Measurements from ENCODE around the gene MGA. TPM values are rescaled to one million over a fixed set of nuclear protein-coding genes. Genes with fewer than 3 reads are reported as not detected.

MGA gene
- 111 TPM for total RNA-seq

GRCh38 chr15:41660235-41661077 is at the start of gene MGA:
Gene MGA (plus strand): TSS chr15:41660405.

GRCh38 chr15:41774062-41774881 is 114.1 kb downstream of the MGA start, which contains the start of gene MAPKBP1:
Gene MAPKBP1 (plus strand): TSS chr15:41774484. CDS start chr15:41775276, 792 bp downstream.

Small RNA genes within 50 kb of the gene (small RNA-seq; reads per million reads assigned to genes)
- not detected for gene MIR626 (ENCODE audit: low replicate concordance)

Other genes starting within 250 kb of the MGA start
- gene RTF1, start 243.3 kb upstream of the MGA start, total RNA-seq = 61.7 TPM
- gene ITPKA, start 166.5 kb upstream of the MGA start, total RNA-seq = 1.3 TPM
- gene LTK, start 146.6 kb upstream of the MGA start, total RNA-seq = not detected
- gene RPAP1, start 116.1 kb upstream of the MGA start, total RNA-seq = 29.7 TPM
- 23.5 TPM for gene TYRO3, start 101.2 kb upstream of the MGA start, total RNA-seq
- gene MAPKBP1, start 114.1 kb downstream of the MGA start, total RNA-seq = 102 TPM
- gene JMJD7, start 167.7 kb downstream of the MGA start, total RNA-seq = 0.63 TPM
- 14.4 TPM for gene PLA2G4B, start 178.4 kb downstream of the MGA start, total RNA-seq
- gene SPTBN5, start 233.6 kb downstream of the MGA start, total RNA-seq = 0.63 TPM

Measured in parietal lobe (tissue), 2 donors.